ENCODE measurements around the gene HNMT.

DNA sequence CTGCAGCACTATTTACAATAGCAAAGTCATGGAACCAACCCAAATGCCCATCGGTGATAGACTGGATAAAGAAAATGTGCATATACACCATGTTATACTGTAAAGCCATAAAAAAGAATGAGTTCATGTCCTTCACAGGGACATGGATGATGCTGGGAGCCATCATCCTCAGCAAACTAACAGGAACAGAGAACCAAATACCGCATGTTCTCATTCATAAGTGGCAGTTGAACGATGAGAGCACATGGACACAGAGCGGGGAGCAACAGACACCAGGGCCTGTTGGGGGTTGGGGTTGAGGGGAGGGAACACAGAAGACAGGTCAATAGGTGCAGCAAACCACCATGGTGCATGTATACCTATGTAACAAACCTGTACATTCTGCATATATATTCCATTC lies 33.5 kb downstream of the HNMT start:
- no peak for TF ChIP-seq POLR2AphosphoS5 (IDR thresholded peaks at IDR 0.05; ENCODE audit: low read depth, low read length)
- TF ChIP-seq, protein P1, sequence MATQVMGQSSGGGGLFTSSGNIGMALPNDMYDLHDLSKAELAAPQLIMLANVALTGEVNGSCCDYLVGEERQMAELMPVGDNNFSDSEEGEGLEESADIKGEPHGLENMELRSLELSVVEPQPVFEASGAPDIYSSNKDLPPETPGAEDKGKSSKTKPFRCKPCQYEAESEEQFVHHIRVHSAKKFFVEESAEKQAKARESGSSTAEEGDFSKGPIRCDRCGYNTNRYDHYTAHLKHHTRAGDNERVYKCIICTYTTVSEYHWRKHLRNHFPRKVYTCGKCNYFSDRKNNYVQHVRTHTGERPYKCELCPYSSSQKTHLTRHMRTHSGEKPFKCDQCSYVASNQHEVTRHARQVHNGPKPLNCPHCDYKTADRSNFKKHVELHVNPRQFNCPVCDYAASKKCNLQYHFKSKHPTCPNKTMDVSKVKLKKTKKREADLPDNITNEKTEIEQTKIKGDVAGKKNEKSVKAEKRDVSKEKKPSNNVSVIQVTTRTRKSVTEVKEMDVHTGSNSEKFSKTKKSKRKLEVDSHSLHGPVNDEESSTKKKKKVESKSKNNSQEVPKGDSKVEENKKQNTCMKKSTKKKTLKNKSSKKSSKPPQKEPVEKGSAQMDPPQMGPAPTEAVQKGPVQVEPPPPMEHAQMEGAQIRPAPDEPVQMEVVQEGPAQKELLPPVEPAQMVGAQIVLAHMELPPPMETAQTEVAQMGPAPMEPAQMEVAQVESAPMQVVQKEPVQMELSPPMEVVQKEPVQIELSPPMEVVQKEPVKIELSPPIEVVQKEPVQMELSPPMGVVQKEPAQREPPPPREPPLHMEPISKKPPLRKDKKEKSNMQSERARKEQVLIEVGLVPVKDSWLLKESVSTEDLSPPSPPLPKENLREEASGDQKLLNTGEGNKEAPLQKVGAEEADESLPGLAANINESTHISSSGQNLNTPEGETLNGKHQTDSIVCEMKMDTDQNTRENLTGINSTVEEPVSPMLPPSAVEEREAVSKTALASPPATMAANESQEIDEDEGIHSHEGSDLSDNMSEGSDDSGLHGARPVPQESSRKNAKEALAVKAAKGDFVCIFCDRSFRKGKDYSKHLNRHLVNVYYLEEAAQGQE (IDR thresholded peaks at IDR 0.05; ENCODE audit: insufficient read depth in 1 of 2, low read depth in 2 of 2, low read length in 2 of 2), result no peak
